HepG2 (cell line): ENCODE results near the gene FRAS1. TPM values are rescaled to one million over a fixed set of nuclear protein-coding genes. Genes with fewer than 3 reads are reported as not detected.

ENCODE experiments used
- CREB1 ChIP-seq, 2 experiments: fragments of 450-650 bp in 1 of 2; IDR thresholded peaks; 2 replicates each; pipeline ENCODE4 v1.6.1; 2016 to 2017; ENCODE audit warnings: control low read depth in 1 of 2, mild to moderate bottlenecking in 1 of 2, missing compliant biosample characterization in 1 of 2, missing genetic modification characterization in 1 of 2
- EZH2 ChIP-seq: conservative IDR thresholded peaks from 2 replicates; pipeline ENCODE4 v1.6.1; 2012; ENCODE audit warnings: mild to moderate bottlenecking, low read depth, low read length, moderate library complexity
- GATAD2A ChIP-seq: IDR thresholded peaks from 2 replicates; pipeline ENCODE4 v1.6.1; 2016
- GFI1 ChIP-seq: sonication (generic); formaldehyde crosslinking; IDR thresholded peaks from 2 replicates; pipeline ENCODE4 v1.5.0; 2020; ENCODE audit warnings: missing genetic modification reagents, mild to moderate bottlenecking, borderline replicate concordance
- HIVEP1 ChIP-seq: sonication (generic); formaldehyde crosslinking; IDR thresholded peaks from 2 replicates; pipeline ENCODE4 v1.4.0; 2020; ENCODE audit warnings: mild to moderate bottlenecking, missing genetic modification reagents
- KDM3A ChIP-seq: IDR thresholded peaks from 2 replicates; pipeline ENCODE4 v1.6.1; 2018; ENCODE audit warnings: low read depth, missing compliant biosample characterization
- NFIB ChIP-seq: sonication (generic); formaldehyde crosslinking; IDR thresholded peaks from 2 replicates; pipeline ENCODE4 v1.9.0; 2021; ENCODE audit warnings: missing genetic modification reagents, mild to moderate bottlenecking, borderline replicate concordance
- RFX3 ChIP-seq: IDR thresholded peaks from 2 replicates; pipeline ENCODE4 v1.6.1; 2016; ENCODE audit warnings: missing biosample characterization, missing genetic modification reagents
- RNF2 ChIP-seq: fragments of 450-650 bp; conservative IDR thresholded peaks from 2 replicates; pipeline ENCODE4 v1.6.1; 2016; ENCODE audit warnings: low read depth
- RXRA ChIP-seq: sonication (generic); formaldehyde crosslinking; IDR thresholded peaks from 2 replicates; pipeline ENCODE4 v1.5.1; 2020; ENCODE audit warnings: missing genetic modification reagents
- SOX5 ChIP-seq: IDR thresholded peaks from 2 replicates; pipeline ENCODE4 v1.6.1; 2016; ENCODE audit warnings: borderline replicate concordance
- ZNF24 ChIP-seq: fragments of 450-650 bp; IDR thresholded peaks from 2 replicates; pipeline ENCODE4 v1.6.1; 2017; ENCODE audit warnings: antibody characterized with exemption, mild to moderate bottlenecking
- ZNF383 ChIP-seq: sonication (generic); formaldehyde crosslinking; IDR thresholded peaks from 2 replicates; pipeline ENCODE4 v1.4.0; 2020; ENCODE audit warnings: missing genetic modification reagents, mild to moderate bottlenecking, borderline replicate concordance
- ZNF580 ChIP-seq: IDR thresholded peaks from 2 replicates; pipeline ENCODE4 v1.6.1; 2016; ENCODE audit warnings: low read depth, borderline replicate concordance
- ZNF614 ChIP-seq: IDR thresholded peaks from 2 replicates; pipeline ENCODE4 v1.6.1; 2018; ENCODE audit warnings: missing biosample characterization, missing genetic modification reagents, inconsistent platforms, borderline replicate concordance
- ZNF879 ChIP-seq: sonication (generic); formaldehyde crosslinking; IDR thresholded peaks from 2 replicates; pipeline ENCODE4 v1.8.1; 2023; ENCODE audit warnings: missing genetic modification reagents
- polyA plus RNA-seq, 8 experiments: library from polyadenylated mRNA; depleted of rRNA in 3 of 8; stranded (reverse) in 7 of 8; unstranded in 1 of 8; fragments of >200 nt; fragmentation: Illumina TruSeq in 4 of 8; extraction: Trizol in 4 of 8; gene quantifications; 2 replicates each; pipeline versions ENCODE4 v1.2.1 to v1.2.3, GENCODE V29; 2011 to 2016; ENCODE audit warnings: low read depth in 4 of 8, missing spikeins in 1 of 8, mixed read lengths in 1 of 8; ENCODE audit not compliant: insufficient read depth in 1 of 8
- total RNA-seq, 5 experiments: library from RNA; depleted of rRNA; stranded (reverse); fragments of >200 nt; fragmentation: Illumina TruSeq; extraction: Trizol; gene quantifications; 2 replicates each; pipeline ENCODE4 v1.2.3, GENCODE V29; 2016; ENCODE audit warnings: low read depth in 1 of 5
- TF ChIP-seq, protein P1 (sequence below): IDR thresholded peaks from 2 replicates; pipeline ENCODE4 v1.6.1; 2016; ENCODE audit warnings: low read depth, missing genetic modification reagents, missing compliant biosample characterization
- TF ChIP-seq, protein P2 (sequence below): sonication (generic); formaldehyde crosslinking; IDR thresholded peaks from 2 replicates; pipeline ENCODE4 v1.9.0; 2021; ENCODE audit warnings: missing genetic modification reagents, borderline replicate concordance
- TF ChIP-seq, protein P3 (sequence below): sonication (generic); formaldehyde crosslinking; conservative IDR thresholded peaks from 2 replicates; pipeline ENCODE4 v1.8.0; 2022; ENCODE audit warnings: missing genetic modification reagents

The FRAS1 gene
- total and polyA plus RNA-seq, 2 of the 13 experiments (the other 11 are each of a cell fraction or from before 2014, with no cell fraction given) = 22.5 to 31.6 TPM

- no peak; the same call in 1 of the 2 replicates for TF ChIP-seq RXRA (CRISPR knock-in tag)
- 0 out of 2 replicates have a peak, but pooled peaks have one; percentile 19 for TF ChIP-seq GFI1 (CRISPR knock-in tag)
- TF ChIP-seq ZNF383 (CRISPR knock-in tag) = no peak
- no peak for TF ChIP-seq EZH2
- no peak for TF ChIP-seq RNF2
- no peak for TF ChIP-seq RFX3 (CRISPR knock-in tag)
- no peak for TF ChIP-seq HIVEP1 (CRISPR knock-in tag)
- TF ChIP-seq ZNF879 (CRISPR knock-in tag) = no peak
- no peak for TF ChIP-seq KDM3A
- TF ChIP-seq NFIB (CRISPR knock-in tag) = no peak
- no peak for TF ChIP-seq ZNF580 (CRISPR knock-in tag)
- no peak for TF ChIP-seq CREB1 (IDR thresholded peaks at IDR 0.05)
- TF ChIP-seq CREB1 (CRISPR knock-in tag; IDR thresholded peaks at IDR 0.05) = no peak
- TF ChIP-seq, protein P1, sequence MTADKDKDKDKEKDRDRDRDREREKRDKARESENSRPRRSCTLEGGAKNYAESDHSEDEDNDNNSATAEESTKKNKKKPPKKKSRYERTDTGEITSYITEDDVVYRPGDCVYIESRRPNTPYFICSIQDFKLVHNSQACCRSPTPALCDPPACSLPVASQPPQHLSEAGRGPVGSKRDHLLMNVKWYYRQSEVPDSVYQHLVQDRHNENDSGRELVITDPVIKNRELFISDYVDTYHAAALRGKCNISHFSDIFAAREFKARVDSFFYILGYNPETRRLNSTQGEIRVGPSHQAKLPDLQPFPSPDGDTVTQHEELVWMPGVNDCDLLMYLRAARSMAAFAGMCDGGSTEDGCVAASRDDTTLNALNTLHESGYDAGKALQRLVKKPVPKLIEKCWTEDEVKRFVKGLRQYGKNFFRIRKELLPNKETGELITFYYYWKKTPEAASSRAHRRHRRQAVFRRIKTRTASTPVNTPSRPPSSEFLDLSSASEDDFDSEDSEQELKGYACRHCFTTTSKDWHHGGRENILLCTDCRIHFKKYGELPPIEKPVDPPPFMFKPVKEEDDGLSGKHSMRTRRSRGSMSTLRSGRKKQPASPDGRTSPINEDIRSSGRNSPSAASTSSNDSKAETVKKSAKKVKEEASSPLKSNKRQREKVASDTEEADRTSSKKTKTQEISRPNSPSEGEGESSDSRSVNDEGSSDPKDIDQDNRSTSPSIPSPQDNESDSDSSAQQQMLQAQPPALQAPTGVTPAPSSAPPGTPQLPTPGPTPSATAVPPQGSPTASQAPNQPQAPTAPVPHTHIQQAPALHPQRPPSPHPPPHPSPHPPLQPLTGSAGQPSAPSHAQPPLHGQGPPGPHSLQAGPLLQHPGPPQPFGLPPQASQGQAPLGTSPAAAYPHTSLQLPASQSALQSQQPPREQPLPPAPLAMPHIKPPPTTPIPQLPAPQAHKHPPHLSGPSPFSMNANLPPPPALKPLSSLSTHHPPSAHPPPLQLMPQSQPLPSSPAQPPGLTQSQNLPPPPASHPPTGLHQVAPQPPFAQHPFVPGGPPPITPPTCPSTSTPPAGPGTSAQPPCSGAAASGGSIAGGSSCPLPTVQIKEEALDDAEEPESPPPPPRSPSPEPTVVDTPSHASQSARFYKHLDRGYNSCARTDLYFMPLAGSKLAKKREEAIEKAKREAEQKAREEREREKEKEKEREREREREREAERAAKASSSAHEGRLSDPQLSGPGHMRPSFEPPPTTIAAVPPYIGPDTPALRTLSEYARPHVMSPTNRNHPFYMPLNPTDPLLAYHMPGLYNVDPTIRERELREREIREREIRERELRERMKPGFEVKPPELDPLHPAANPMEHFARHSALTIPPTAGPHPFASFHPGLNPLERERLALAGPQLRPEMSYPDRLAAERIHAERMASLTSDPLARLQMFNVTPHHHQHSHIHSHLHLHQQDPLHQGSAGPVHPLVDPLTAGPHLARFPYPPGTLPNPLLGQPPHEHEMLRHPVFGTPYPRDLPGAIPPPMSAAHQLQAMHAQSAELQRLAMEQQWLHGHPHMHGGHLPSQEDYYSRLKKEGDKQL (CRISPR knock-in tag) = no peak
- 0 out of 2 replicates have a peak, but pooled peaks have one; percentile 64 for TF ChIP-seq GATAD2A (CRISPR knock-in tag)
- 0 out of 2 replicates have a peak, but pooled peaks have one; percentile 43 for TF ChIP-seq ZNF614 (CRISPR knock-in tag)
- TF ChIP-seq, protein P2, sequence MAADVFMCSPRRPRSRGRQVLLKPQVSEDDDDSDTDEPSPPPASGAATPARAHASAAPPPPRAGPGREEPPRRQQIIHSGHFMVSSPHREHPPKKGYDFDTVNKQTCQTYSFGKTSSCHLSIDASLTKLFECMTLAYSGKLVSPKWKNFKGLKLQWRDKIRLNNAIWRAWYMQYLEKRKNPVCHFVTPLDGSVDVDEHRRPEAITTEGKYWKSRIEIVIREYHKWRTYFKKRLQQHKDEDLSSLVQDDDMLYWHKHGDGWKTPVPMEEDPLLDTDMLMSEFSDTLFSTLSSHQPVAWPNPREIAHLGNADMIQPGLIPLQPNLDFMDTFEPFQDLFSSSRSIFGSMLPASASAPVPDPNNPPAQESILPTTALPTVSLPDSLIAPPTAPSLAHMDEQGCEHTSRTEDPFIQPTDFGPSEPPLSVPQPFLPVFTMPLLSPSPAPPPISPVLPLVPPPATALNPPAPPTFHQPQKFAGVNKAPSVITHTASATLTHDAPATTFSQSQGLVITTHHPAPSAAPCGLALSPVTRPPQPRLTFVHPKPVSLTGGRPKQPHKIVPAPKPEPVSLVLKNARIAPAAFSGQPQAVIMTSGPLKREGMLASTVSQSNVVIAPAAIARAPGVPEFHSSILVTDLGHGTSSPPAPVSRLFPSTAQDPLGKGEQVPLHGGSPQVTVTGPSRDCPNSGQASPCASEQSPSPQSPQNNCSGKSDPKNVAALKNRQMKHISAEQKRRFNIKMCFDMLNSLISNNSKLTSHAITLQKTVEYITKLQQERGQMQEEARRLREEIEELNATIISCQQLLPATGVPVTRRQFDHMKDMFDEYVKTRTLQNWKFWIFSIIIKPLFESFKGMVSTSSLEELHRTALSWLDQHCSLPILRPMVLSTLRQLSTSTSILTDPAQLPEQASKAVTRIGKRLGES (CRISPR knock-in tag) = no peak
- no peak for TF ChIP-seq ZNF24
- peak; percentile 86 for TF ChIP-seq SOX5 (CRISPR knock-in tag)
- TF ChIP-seq, protein P3, sequence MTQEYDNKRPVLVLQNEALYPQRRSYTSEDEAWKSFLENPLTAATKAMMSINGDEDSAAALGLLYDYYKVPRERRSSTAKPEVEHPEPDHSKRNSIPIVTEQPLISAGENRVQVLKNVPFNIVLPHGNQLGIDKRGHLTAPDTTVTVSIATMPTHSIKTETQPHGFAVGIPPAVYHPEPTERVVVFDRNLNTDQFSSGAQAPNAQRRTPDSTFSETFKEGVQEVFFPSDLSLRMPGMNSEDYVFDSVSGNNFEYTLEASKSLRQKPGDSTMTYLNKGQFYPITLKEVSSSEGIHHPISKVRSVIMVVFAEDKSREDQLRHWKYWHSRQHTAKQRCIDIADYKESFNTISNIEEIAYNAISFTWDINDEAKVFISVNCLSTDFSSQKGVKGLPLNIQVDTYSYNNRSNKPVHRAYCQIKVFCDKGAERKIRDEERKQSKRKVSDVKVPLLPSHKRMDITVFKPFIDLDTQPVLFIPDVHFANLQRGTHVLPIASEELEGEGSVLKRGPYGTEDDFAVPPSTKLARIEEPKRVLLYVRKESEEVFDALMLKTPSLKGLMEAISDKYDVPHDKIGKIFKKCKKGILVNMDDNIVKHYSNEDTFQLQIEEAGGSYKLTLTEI (CRISPR knock-in tag) = no peak
Observed at GRCh38 chr4:78513411-78513975, 456.4 kb downstream of the FRAS1 start (continued).
